IPS-15b (cell line): ENCODE data around the gene ANKRD34A.
"Not testable (repeated sequence)": the region's sequence is repeated elsewhere in the genome, so short reads cannot be mapped to it uniquely, and the experiment has no call there.

Source experiments
- H3K27me3 ChIP-seq: one replicate; pipeline ENCODE4 v1.6.1; 2013; ENCODE audit warnings: low read length; ENCODE audit not compliant: control insufficient read depth, insufficient read depth
- H3K36me3 ChIP-seq: one replicate; pipeline ENCODE4 v1.6.1; 2013; ENCODE audit warnings: low read length; ENCODE audit not compliant: control insufficient read depth, insufficient read depth
- H3K4me1 ChIP-seq: one replicate; pipeline ENCODE4 v1.6.1; 2013; ENCODE audit warnings: mild to moderate bottlenecking, low read length; ENCODE audit not compliant: control insufficient read depth, insufficient read depth
- H3K4me3 ChIP-seq: one replicate; pipeline ENCODE4 v1.5.1; 2013; ENCODE audit warnings: low read depth, low read length
- H3K9ac ChIP-seq: one replicate; pipeline ENCODE4 v1.6.1; 2013; ENCODE audit warnings: low read depth, mild to moderate bottlenecking, low read length
- H3K9me3 ChIP-seq: one replicate; pipeline ENCODE4 v1.6.1; 2013; ENCODE audit warnings: mild to moderate bottlenecking, low read length; ENCODE audit not compliant: control insufficient read depth, insufficient read depth

ANKRD34A gene

GRCh38 chr1:145951526-145951925 lies 12.8 kb downstream of the ANKRD34A start:
- no peak overlapping the region for H3K9ac ChIP-seq
- H3K4me3 ChIP-seq: no peak overlapping the region
- H3K4me1 ChIP-seq: peaks cover 9% of the 10 kb centered on the region
- H3K36me3 ChIP-seq: no peaks in the 10 kb centered on the region
- H3K9me3 ChIP-seq: no peaks in the 10 kb centered on the region
- H3K27me3 ChIP-seq: peaks cover 26% of the 10 kb centered on the region

- no peaks in the 10 kb centered on the region for H3K9me3 ChIP-seq
- H3K4me3 ChIP-seq: no peak overlapping the region
- no peaks in the 10 kb centered on the region for H3K36me3 ChIP-seq
- peaks cover 4% of the 10 kb centered on the region for H3K27me3 ChIP-seq
- no peak overlapping the region for H3K9ac ChIP-seq
- H3K4me1 ChIP-seq: peaks cover 9% of the 10 kb centered on the region
These were observed 15.2 kb downstream of the ANKRD34A start for GRCh38 chr1:145949219-145949618.

- Histone ChIP-seq H3K27me3 (no peaks in the 10 kb centered on the region), H3K4me3 (no peak overlapping the region), H3K9me3 (no peaks in the 10 kb centered on the region), H3K36me3 (no peaks in the 10 kb centered on the region), H3K4me1 (peaks cover 9% of the 10 kb centered on the region), H3K9ac (no peak overlapping the region)
These were observed 16.8 kb downstream of the ANKRD34A start for GRCh38 chr1:145947551-145947950.

GRCh38 chr1:145946477-145946986 lies 17.8 kb downstream of the ANKRD34A start:
- H3K4me1 ChIP-seq: peaks cover 9% of the 10 kb centered on the region
- H3K36me3 ChIP-seq: no peaks in the 10 kb centered on the region
- no peaks in the 10 kb centered on the region for H3K9me3 ChIP-seq
- no peak overlapping the region for H3K9ac ChIP-seq
- no peak overlapping the region for H3K4me3 ChIP-seq
- no peaks in the 10 kb centered on the region for H3K27me3 ChIP-seq

GRCh38 chr1:145944532-145944931 lies 19.8 kb downstream of the ANKRD34A start:
- no peak overlapping the region for H3K4me3 ChIP-seq
- no peak overlapping the region for H3K9ac ChIP-seq
- H3K9me3 ChIP-seq: no peaks in the 10 kb centered on the region
- no peaks in the 10 kb centered on the region for H3K27me3 ChIP-seq
- H3K36me3 ChIP-seq: no peaks in the 10 kb centered on the region
- peaks cover 9% of the 10 kb centered on the region for H3K4me1 ChIP-seq

- Histone ChIP-seq H3K4me1 (peaks cover 8% of the 10 kb centered on the region), H3K9me3 (no peaks in the 10 kb centered on the region), H3K4me3 (no peak overlapping the region), H3K36me3 (no peaks in the 10 kb centered on the region), H3K27me3 (no peaks in the 10 kb centered on the region), H3K9ac (no peak overlapping the region)
These were observed 21.5 kb downstream of the ANKRD34A start for GRCh38 chr1:145942871-145943270.

GRCh38 chr1:145942405-145942804 lies 22.0 kb downstream of the ANKRD34A start:
- no peak overlapping the region for H3K4me3 ChIP-seq
- no peaks in the 10 kb centered on the region for H3K27me3 ChIP-seq
- H3K4me1 ChIP-seq: peaks cover 4% of the 10 kb centered on the region
- no peaks in the 10 kb centered on the region for H3K36me3 ChIP-seq
- H3K9me3 ChIP-seq: no peaks in the 10 kb centered on the region
- no peak overlapping the region for H3K9ac ChIP-seq

GRCh38 chr1:145937436-145937835 lies 26.9 kb downstream of the ANKRD34A start:
- H3K4me1 ChIP-seq: peaks cover 7% of the 10 kb centered on the region
- no peaks in the 10 kb centered on the region for H3K9me3 ChIP-seq
- no peaks in the 10 kb centered on the region for H3K27me3 ChIP-seq
- H3K9ac ChIP-seq: no peak overlapping the region
- H3K4me3 ChIP-seq: no peak overlapping the region
- no peaks in the 10 kb centered on the region for H3K36me3 ChIP-seq

GRCh38 chr1:145936247-145936646 lies 28.1 kb downstream of the ANKRD34A start:
- no peak overlapping the region for H3K4me3 ChIP-seq
- no peak overlapping the region for H3K9ac ChIP-seq
- peaks cover 7% of the 10 kb centered on the region for H3K4me1 ChIP-seq
- no peaks in the 10 kb centered on the region for H3K27me3 ChIP-seq
- H3K9me3 ChIP-seq: no peaks in the 10 kb centered on the region
- no peaks in the 10 kb centered on the region for H3K36me3 ChIP-seq

GRCh38 chr1:145935708-145936107 lies 28.7 kb downstream of the ANKRD34A start:
- H3K27me3 ChIP-seq: no peaks in the 10 kb centered on the region
- H3K4me1 ChIP-seq: peaks cover 7% of the 10 kb centered on the region
- H3K9ac ChIP-seq: no peak overlapping the region
- H3K9me3 ChIP-seq: no peaks in the 10 kb centered on the region
- no peak overlapping the region for H3K4me3 ChIP-seq
- H3K36me3 ChIP-seq: no peaks in the 10 kb centered on the region

- peak overlapping the region; percentile 8 for H3K4me3 ChIP-seq
- H3K4me1 ChIP-seq, H3K36me3 ChIP-seq, H3K9ac ChIP-seq, H3K27me3 ChIP-seq, H3K9me3 ChIP-seq: not testable (repeated sequence)
These were observed 31.8 kb downstream of the ANKRD34A start for GRCh38 chr1:145932522-145933009.

- no peaks in the 10 kb centered on the region for H3K27me3 ChIP-seq
- peak overlapping the region; percentile 97 for H3K4me3 ChIP-seq
- H3K9ac ChIP-seq: peak overlapping the region; percentile 95
- H3K4me1 ChIP-seq: no peaks in the 10 kb centered on the region
- peaks cover 2% of the 10 kb centered on the region for H3K36me3 ChIP-seq
- H3K9me3 ChIP-seq: no peaks in the 10 kb centered on the region
These were observed 36.3 kb downstream of the ANKRD34A start for GRCh38 chr1:145927916-145928643.
